ENCODE data around the gene USP36. TPM values are rescaled to one million over a fixed set of nuclear protein-coding genes. Genes with fewer than 3 reads are reported as not detected.

The USP36 gene
- total RNA-seq, 2 donors from 2014 or later = 57.1 to 62.5 TPM

DNA sequence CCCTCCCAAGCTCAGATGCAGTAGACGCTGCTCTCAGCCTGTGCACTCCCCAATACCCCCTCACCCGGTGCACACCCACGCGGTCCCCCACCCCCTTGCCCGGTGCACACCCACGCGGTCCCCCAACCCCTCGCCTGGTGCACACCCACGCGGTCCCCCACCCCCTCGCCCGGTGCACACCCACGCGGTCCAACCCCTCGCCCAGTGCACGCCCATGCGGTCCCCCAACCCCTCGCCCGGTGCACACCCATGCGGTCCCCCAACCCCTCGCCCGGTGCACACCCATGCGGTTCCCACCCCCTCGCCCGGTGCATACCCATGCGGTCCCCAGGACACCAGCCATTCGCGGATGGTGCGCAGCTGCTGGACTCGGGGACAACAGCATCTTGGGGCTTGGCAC, 38.6 kb downstream of the USP36 start:
- Mint-ChIP-seq H3K36me3 (ENCODE audit: low read depth) (peaks cover 80% of the 10 kb centered on the region), H3K4me1 (no peaks in the 10 kb centered on the region), H3K27ac (no peak overlapping the region), H3K4me3 (no peak overlapping the region), H3K9me3 (no peaks in the 10 kb centered on the region), H3K27me3 (ENCODE audit: insufficient read depth) (no peaks in the 10 kb centered on the region)
- H3K9me3 ChIP-seq (ENCODE audit: control insufficient read depth, low read length) = no peaks in the 10 kb centered on the region
- H3K4me3 ChIP-seq (ENCODE audit: low read length) = no peak overlapping the region
- no peaks in the 10 kb centered on the region for H3K27me3 ChIP-seq (ENCODE audit: control insufficient read depth, insufficient read depth, low read length, poor library complexity, severe bottlenecking)
- H3K27ac ChIP-seq (ENCODE audit: low read depth, low read length) = no peak overlapping the region
- peaks cover 56% of the 10 kb centered on the region for H3K36me3 ChIP-seq (ENCODE audit: control insufficient read depth, insufficient read depth, low read length)
- no peak overlapping the region for H3K9ac ChIP-seq (ENCODE audit: extremely low read depth, low read length, poor library complexity, severe bottlenecking)
- WGBS, 2 experiments (ENCODE audit: insufficient coverage in 1 of 2, insufficient read length in 1 of 2) = 90 to 98% methylated on average over 18 to 30 of the region's 30 CpGs
- no peak for DNase-seq
- TF ChIP-seq, protein P1, sequence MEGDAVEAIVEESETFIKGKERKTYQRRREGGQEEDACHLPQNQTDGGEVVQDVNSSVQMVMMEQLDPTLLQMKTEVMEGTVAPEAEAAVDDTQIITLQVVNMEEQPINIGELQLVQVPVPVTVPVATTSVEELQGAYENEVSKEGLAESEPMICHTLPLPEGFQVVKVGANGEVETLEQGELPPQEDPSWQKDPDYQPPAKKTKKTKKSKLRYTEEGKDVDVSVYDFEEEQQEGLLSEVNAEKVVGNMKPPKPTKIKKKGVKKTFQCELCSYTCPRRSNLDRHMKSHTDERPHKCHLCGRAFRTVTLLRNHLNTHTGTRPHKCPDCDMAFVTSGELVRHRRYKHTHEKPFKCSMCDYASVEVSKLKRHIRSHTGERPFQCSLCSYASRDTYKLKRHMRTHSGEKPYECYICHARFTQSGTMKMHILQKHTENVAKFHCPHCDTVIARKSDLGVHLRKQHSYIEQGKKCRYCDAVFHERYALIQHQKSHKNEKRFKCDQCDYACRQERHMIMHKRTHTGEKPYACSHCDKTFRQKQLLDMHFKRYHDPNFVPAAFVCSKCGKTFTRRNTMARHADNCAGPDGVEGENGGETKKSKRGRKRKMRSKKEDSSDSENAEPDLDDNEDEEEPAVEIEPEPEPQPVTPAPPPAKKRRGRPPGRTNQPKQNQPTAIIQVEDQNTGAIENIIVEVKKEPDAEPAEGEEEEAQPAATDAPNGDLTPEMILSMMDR (conservative IDR thresholded peaks at IDR 0.05) = no peak
- H3K4me1 ChIP-seq (ENCODE audit: control insufficient read depth, insufficient read depth, low read length) = no peaks in the 10 kb centered on the region

DNA sequence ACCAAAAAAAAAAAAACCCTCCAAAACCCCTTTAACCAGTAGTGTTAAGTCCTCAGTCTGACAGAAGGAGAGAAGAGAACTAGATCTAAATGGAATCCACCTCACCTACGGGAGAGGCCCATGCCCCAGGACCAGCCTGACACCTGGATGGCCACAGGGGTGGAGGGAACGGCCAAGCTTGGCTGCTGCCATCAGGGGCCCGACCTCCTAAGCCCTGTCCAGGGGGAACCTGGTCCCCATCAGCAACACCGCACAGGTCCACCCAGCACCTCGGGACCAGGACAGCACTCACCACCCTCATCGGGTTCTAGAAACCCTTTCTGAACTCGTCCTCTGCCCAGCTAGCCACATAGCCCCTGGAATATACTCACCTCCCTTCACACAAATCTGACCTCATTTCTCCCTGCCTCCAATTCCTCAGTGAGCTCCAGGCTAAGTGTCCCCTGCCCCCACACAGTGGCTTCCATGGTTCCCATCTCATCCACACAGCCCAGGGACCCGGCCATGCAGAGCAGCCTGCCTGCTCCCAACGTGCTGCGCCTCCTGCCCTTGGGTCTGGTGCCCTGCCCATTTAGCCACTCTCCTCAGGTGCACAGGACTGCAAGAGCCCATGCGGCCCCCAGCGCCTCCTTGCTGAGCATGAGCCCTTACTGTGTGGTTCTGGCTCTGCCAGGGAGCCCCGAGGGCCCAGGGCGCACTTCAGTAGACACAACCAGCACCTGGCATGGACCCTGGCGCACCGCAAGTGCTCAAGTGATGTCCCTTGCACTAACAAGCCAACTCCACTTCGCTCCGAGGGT, 40.3 kb downstream of the USP36 start:
- Histone ChIP-seq H3K4me3 (ENCODE audit: low read length) (no peak overlapping the region), H3K27me3 (ENCODE audit: control insufficient read depth, insufficient read depth, low read length, poor library complexity, severe bottlenecking) (no peaks in the 10 kb centered on the region), H3K4me1 (ENCODE audit: control insufficient read depth, insufficient read depth, low read length) (no peaks in the 10 kb centered on the region), H3K9me3 (ENCODE audit: control insufficient read depth, low read length) (no peaks in the 10 kb centered on the region), H3K36me3 (ENCODE audit: control insufficient read depth, insufficient read depth, low read length) (peaks cover 57% of the 10 kb centered on the region), H3K27ac (ENCODE audit: low read depth, low read length) (no peak overlapping the region), H3K9ac (ENCODE audit: extremely low read depth, low read length, poor library complexity, severe bottlenecking) (no peak overlapping the region)
- no peaks in the 10 kb centered on the region for H3K9me3 Mint-ChIP-seq
- H3K4me1 Mint-ChIP-seq = no peaks in the 10 kb centered on the region
- TF ChIP-seq, protein P1 (conservative IDR thresholded peaks at IDR 0.05) = no peak
- WGBS, 2 experiments (ENCODE audit: insufficient coverage in 1 of 2, insufficient read length in 1 of 2) = 85 to 90% methylated on average over 6 to 18 of the region's 18 CpGs
- no peak overlapping the region for H3K4me3 Mint-ChIP-seq
- peak overlapping the region; percentile 33 for H3K27ac Mint-ChIP-seq
- peaks cover 81% of the 10 kb centered on the region for H3K36me3 Mint-ChIP-seq (ENCODE audit: low read depth)
- DNase-seq = no peak
- no peaks in the 10 kb centered on the region for H3K27me3 Mint-ChIP-seq (ENCODE audit: insufficient read depth)

DNA sequence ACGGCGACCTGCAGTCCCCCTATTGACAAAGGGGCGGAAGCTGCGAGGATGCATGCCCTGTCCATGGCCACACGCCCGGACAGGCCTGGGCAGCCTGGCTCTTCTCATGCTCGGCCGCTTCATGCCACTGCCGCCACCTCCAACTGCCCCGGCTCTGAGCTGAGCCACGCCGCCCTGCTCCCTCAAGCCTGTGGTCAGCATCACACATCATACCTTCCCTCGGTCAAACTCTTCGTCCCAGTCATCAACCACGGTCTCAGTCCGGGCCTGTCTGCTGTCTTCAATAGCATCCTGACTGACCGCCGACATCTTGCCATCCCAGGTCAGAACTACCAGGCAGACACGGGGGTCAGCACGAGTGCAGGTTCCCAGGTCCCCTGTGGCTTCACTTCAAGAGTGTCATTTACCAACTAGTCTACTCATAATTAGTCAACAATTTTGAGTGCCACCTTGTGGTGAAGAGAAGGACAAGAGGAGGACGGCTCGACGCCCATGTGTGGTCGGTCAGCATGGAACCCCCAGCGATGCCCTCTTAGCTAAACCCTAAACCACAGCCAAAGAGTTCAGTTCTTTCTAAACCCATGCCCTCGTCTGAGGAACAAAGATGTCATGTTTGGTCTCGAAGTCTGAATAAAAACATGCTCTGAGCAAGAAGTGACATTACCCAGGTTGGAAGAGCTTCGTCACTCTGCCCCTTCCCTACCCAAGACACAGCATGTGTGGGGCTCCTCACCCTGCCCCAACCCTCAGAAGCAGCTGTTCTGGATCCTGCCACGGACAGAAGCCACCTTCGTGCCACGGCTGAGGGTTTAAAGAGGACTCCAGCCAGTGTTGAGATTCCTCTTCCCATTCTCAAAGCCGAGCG, 41.7 kb downstream of the USP36 start:
- Histone ChIP-seq H3K9me3 (ENCODE audit: control insufficient read depth, low read length) (no peaks in the 10 kb centered on the region), H3K9ac (ENCODE audit: extremely low read depth, low read length, poor library complexity, severe bottlenecking) (no peak overlapping the region), H3K4me1 (ENCODE audit: control insufficient read depth, insufficient read depth, low read length) (no peaks in the 10 kb centered on the region), H3K27ac (ENCODE audit: low read depth, low read length) (no peak overlapping the region), H3K27me3 (ENCODE audit: control insufficient read depth, insufficient read depth, low read length, poor library complexity, severe bottlenecking) (no peaks in the 10 kb centered on the region), H3K4me3 (ENCODE audit: low read length) (no peak overlapping the region), H3K36me3 (ENCODE audit: control insufficient read depth, insufficient read depth, low read length) (peaks cover 56% of the 10 kb centered on the region)
- no peaks in the 10 kb centered on the region for H3K4me1 Mint-ChIP-seq
- H3K27me3 Mint-ChIP-seq (ENCODE audit: insufficient read depth) = no peaks in the 10 kb centered on the region
- WGBS, 2 experiments (ENCODE audit: insufficient coverage in 1 of 2, insufficient read length in 1 of 2) = 92 to 99% methylated on average over 20 to 33 of the region's 33 CpGs
- no peak overlapping the region for H3K4me3 Mint-ChIP-seq
- DNase-seq = no peak
- TF ChIP-seq, protein P1 (conservative IDR thresholded peaks at IDR 0.05) = peak; percentile 66
- peaks cover 83% of the 10 kb centered on the region for H3K36me3 Mint-ChIP-seq (ENCODE audit: low read depth)
- H3K27ac Mint-ChIP-seq = peak overlapping the region; percentile 59
- H3K9me3 Mint-ChIP-seq = no peaks in the 10 kb centered on the region
